Esophagus squamous epithelium (tissue), 4 donors: ENCODE results near the gene WWOX.

Experiments
- POLR2A ChIP-seq, 4 donors: fragments of 450-650 bp; IDR thresholded peaks; one replicate each; pipeline ENCODE4 v1.6.1; 2017; ENCODE audit warnings: antibody characterized with exemption in 4 of 4, mild to moderate bottlenecking in 4 of 4, moderate library complexity in 3 of 4
- TF ChIP-seq, protein P1 (sequence below), 6 experiments: fragments of 450-650 bp in 4 of 6; fragments of 200-600 bp in 2 of 6; sonication (generic) in 2 of 6; IDR thresholded peaks; one replicate each; pipeline ENCODE4 v1.5.1; 2016 to 2019; ENCODE audit warnings: antibody characterized with exemption in 6 of 6, mild to moderate bottlenecking in 4 of 6, moderate library complexity in 4 of 6

GRCh38 chr16:79217375-79218011, 1118.0 kb downstream of the WWOX start:
- no peak for TF ChIP-seq POLR2A (IDR thresholded peaks at IDR 0.05)
- TF ChIP-seq, protein P1, sequence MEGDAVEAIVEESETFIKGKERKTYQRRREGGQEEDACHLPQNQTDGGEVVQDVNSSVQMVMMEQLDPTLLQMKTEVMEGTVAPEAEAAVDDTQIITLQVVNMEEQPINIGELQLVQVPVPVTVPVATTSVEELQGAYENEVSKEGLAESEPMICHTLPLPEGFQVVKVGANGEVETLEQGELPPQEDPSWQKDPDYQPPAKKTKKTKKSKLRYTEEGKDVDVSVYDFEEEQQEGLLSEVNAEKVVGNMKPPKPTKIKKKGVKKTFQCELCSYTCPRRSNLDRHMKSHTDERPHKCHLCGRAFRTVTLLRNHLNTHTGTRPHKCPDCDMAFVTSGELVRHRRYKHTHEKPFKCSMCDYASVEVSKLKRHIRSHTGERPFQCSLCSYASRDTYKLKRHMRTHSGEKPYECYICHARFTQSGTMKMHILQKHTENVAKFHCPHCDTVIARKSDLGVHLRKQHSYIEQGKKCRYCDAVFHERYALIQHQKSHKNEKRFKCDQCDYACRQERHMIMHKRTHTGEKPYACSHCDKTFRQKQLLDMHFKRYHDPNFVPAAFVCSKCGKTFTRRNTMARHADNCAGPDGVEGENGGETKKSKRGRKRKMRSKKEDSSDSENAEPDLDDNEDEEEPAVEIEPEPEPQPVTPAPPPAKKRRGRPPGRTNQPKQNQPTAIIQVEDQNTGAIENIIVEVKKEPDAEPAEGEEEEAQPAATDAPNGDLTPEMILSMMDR (IDR thresholded peaks at IDR 0.05), result no peak
